GM12878 (cell line): ENCODE data around the gene CDK7. TPM values are rescaled to one million over a fixed set of nuclear protein-coding genes. Genes with fewer than 3 reads are reported as not detected.

Experiments
- ATAC-seq: fragments of 200-7000 bp; cut with Tn5 transposase; 3 replicates; pipeline ENCODE4 v1.9.1; 2020; ENCODE audit warnings: mild to moderate bottlenecking, moderate library complexity
- BruUV-seq: library from RNA; stranded (reverse); fragments of 400-500 nt; replicated peaks from 2 replicates; lab custom pipeline; 2021; lab: Mats Ljungman, UMichigan
- CTCF ChIA-PET: fragments of 300-600 bp; sonication (Branson Sonifier 250); formaldehyde crosslinking; extraction: SDS; loops from one replicate; lab custom pipeline; 2021; ENCODE audit warnings: inconsistent platforms; lab: Yijun Ruan, JAX
- POLR2A ChIA-PET: fragments of 350-600 bp; formaldehyde crosslinking; extraction: SDS; loops from one replicate; lab custom pipeline; 2021; ENCODE audit warnings: inconsistent platforms; lab: Charles Lee
- RAD21 ChIA-PET: fragments of 300-600 bp; sonication (Branson Sonifier 250); formaldehyde crosslinking; loops from one replicate; lab custom pipeline; 2023; ENCODE audit warnings: antibody characterized with exemption; ENCODE audit not compliant: unreplicated experiment; lab: Charles Lee
- SMC1A ChIA-PET: fragments of 300-600 bp; sonication (Branson Sonifier 250); formaldehyde crosslinking; loops from one replicate; lab custom pipeline; 2023; ENCODE audit not compliant: unreplicated experiment, uncharacterized antibody; lab: Charles Lee
- DNase-seq: peaks from one replicate; pipeline ENCODE4 v3.0.0-alpha.2; 2011; ENCODE audit warnings: low read depth, low spot score
- FAIRE-seq: peaks from 3 replicates; lab custom pipeline; 2011; peaks lifted over from hg19 to GRCh38; lab: Jason Lieb, UNC
- H2AFZ ChIP-seq: 2 replicates; pipeline ENCODE4 v1.6.0; 2011; ENCODE audit warnings: low read depth, low read length, control low read depth; ENCODE audit not compliant: control insufficient read depth
- H3K27ac ChIP-seq: 2 replicates; pipeline ENCODE4 v1.5.1; 2011; ENCODE audit warnings: control low read depth; ENCODE audit not compliant: control insufficient read depth, insufficient read depth
- H3K27me3 ChIP-seq, 2 experiments: replicated peaks in 1 of 2; 2 replicates each; pipeline versions ENCODE4 v1.6.0 to v1.6.1; 2011; ENCODE audit warnings: low read length in 1 of 2; ENCODE audit not compliant: control insufficient read depth in 2 of 2, insufficient read depth in 2 of 2
- H3K36me3 ChIP-seq, 2 experiments: 2 replicates each; pipeline ENCODE4 v1.5.1; 2011; ENCODE audit warnings: low read length in 1 of 2; ENCODE audit not compliant: control insufficient read depth in 2 of 2, insufficient read depth in 2 of 2
- H3K4me1 ChIP-seq: 2 replicates; pipeline ENCODE4 v1.6.1; 2011; ENCODE audit warnings: mild to moderate bottlenecking, low read length, moderate library complexity, mixed read lengths; ENCODE audit not compliant: control insufficient read depth, insufficient read depth
- H3K4me2 ChIP-seq: 2 replicates; pipeline ENCODE4 v1.6.0; 2011; ENCODE audit warnings: control low read depth; ENCODE audit not compliant: control insufficient read depth, insufficient read depth
- H3K4me3 ChIP-seq: fragments of 200-600 bp; sonication (generic); 2 replicates; pipeline ENCODE4 v1.5.1; 2016
- H3K79me2 ChIP-seq: 2 replicates; pipeline ENCODE4 v1.6.0; 2011; ENCODE audit warnings: low read length; ENCODE audit not compliant: control insufficient read depth, insufficient read depth
- H3K9ac ChIP-seq: 2 replicates; pipeline ENCODE4 v1.8.0; 2011; ENCODE audit warnings: low read length, control low read depth, mixed read lengths; ENCODE audit not compliant: control insufficient read depth, insufficient read depth
- H3K9me3 ChIP-seq: replicated peaks from 3 replicates; pipeline ENCODE4 v1.5.1; 2011; ENCODE audit warnings: mild to moderate bottlenecking, low read length; ENCODE audit not compliant: control insufficient read depth, insufficient read depth
- H4K20me1 ChIP-seq: 2 replicates; pipeline ENCODE4 v1.6.0; 2011; ENCODE audit not compliant: control insufficient read depth, insufficient read depth
- BACH1 ChIP-seq: fragments of 450-650 bp; IDR thresholded peaks from 2 replicates; pipeline ENCODE4 v1.6.1; 2017; ENCODE audit warnings: mild to moderate bottlenecking, borderline replicate concordance
- CHD2 ChIP-seq: IDR thresholded peaks from 2 replicates; pipeline ENCODE4 v1.6.1; 2011; ENCODE audit warnings: low read depth, low read length, improper control_type of control experiment, borderline replicate concordance
- E2F4 ChIP-seq: IDR thresholded peaks from 2 replicates; pipeline ENCODE4 v1.6.1; 2012; ENCODE audit warnings: low read depth, low read length, improper control_type of control experiment
- EP300 ChIP-seq, 2 experiments: fragments of 150-350 bp in 1 of 2; IDR thresholded peaks; 2 replicates each; pipeline ENCODE4 v1.6.1; 2011 to 2012; ENCODE audit warnings: low read depth in 2 of 2, low read length in 2 of 2, borderline replicate concordance in 1 of 2, improper control_type of control experiment in 1 of 2, inconsistent platforms in 1 of 2; ENCODE audit not compliant: control insufficient read depth in 1 of 2
- ESRRA ChIP-seq: IDR thresholded peaks from 2 replicates; pipeline ENCODE4 v1.6.1; 2012; ENCODE audit warnings: mild to moderate bottlenecking, low read length, improper control_type of control experiment
- GATAD2B ChIP-seq: fragments of 450-650 bp; conservative IDR thresholded peaks from 2 replicates; pipeline ENCODE4 v1.6.1; 2017; ENCODE audit warnings: low read depth, mild to moderate bottlenecking, moderate library complexity
- HDAC2 ChIP-seq: fragments of 200-600 bp; sonication (generic); IDR thresholded peaks from 2 replicates; pipeline ENCODE4 v1.6.1; 2017
- KDM1A ChIP-seq: fragments of 200-600 bp; sonication (generic); IDR thresholded peaks from 2 replicates; pipeline ENCODE4 v1.6.1; 2016; ENCODE audit warnings: borderline replicate concordance
- LARP7 ChIP-seq: fragments of 450-650 bp; IDR thresholded peaks from 2 replicates; pipeline ENCODE4 v1.6.1; 2017; ENCODE audit warnings: mild to moderate bottlenecking
- NFIC ChIP-seq: IDR thresholded peaks from 2 replicates; pipeline ENCODE4 v1.6.1; 2012; ENCODE audit warnings: low read depth, mild to moderate bottlenecking, inconsistent platforms, low read length, moderate library complexity
- SMC3 ChIP-seq: IDR thresholded peaks from 2 replicates; pipeline ENCODE4 v1.6.1; 2011; ENCODE audit warnings: low read length, improper control_type of control experiment, borderline replicate concordance
- SREBF1 ChIP-seq: IDR thresholded peaks from 2 replicates; pipeline ENCODE4 v1.6.1; 2012; ENCODE audit warnings: mild to moderate bottlenecking, low read length
- TAF1 ChIP-seq: IDR thresholded peaks from 2 replicates; pipeline ENCODE4 v1.6.1; 2011; ENCODE audit warnings: mild to moderate bottlenecking, low read depth, low read length, borderline replicate concordance
- TCF7 ChIP-seq: IDR thresholded peaks from 2 replicates; pipeline ENCODE4 v1.6.1; 2014; ENCODE audit warnings: antibody characterized with exemption, borderline replicate concordance
- ZNF622 ChIP-seq: fragments of 450-650 bp; IDR thresholded peaks from 2 replicates; pipeline ENCODE4 v1.6.1; 2017; ENCODE audit warnings: mild to moderate bottlenecking, inconsistent platforms
- ZSCAN29 ChIP-seq: fragments of 450-650 bp; IDR thresholded peaks from 2 replicates; pipeline ENCODE4 v1.6.1; 2017; ENCODE audit warnings: mild to moderate bottlenecking, moderate library complexity
- WGBS: methylation state at CpG from one replicate; pipeline ENCODE4 v1.1.6; 2016; ENCODE audit warnings: low lambda C conversion rate; ENCODE audit not compliant: insufficient replicate concordance, insufficient coverage; ENCODE audit errors: missing lambda C conversion rate; 5-methylcytosine and 5-hydroxymethylcytosine counted together
- in situ Hi-C: fragments of 300-500 bp; cut with MboI; formaldehyde crosslinking; loops from 9 replicates; pipeline ENCODE4 v1.14.3; 2018; ENCODE audit warnings: mixed read lengths
- intact Hi-C: fragments of 100-400 bp; cut with micrococcal nuclease; formaldehyde crosslinking; loops from one replicate; pipeline ENCODE4 v1.14.2; 2022; ENCODE audit not compliant: unreplicated experiment
- polyA plus RNA-seq, 11 experiments: library from polyadenylated mRNA; depleted of rRNA in 4 of 11; unstranded in 6 of 11; stranded (reverse) in 5 of 11; fragments of >200 nt; fragmentation: Nextera tagmentation in 4 of 11; fragmentation: Illumina TruSeq in 1 of 11; extraction: Ambion mirVana in 4 of 11; extraction: Trizol in 1 of 11; gene quantifications; 1 replicate in 1 of 11; 2 replicates in 10 of 11; pipeline versions ENCODE4 v1.2.1 to v1.2.3, GENCODE V29; 2011 to 2016; ENCODE audit warnings: inconsistent platforms in 2 of 11, missing spikeins in 2 of 11, low read depth in 1 of 11
- total RNA-seq, 4 experiments: library from RNA; depleted of rRNA in 3 of 4; stranded (reverse); fragments of >200 nt in 3 of 4; fragmentation: Illumina TruSeq in 1 of 4; extraction: Trizol in 1 of 4; gene quantifications; 2 replicates each; pipeline versions ENCODE4 v1.2.1 to v1.2.3, GENCODE V29; 2013 to 2021
- TF ChIP-seq, protein P1 (sequence below), 3 experiments: IDR thresholded peaks in 2 of 3; conservative IDR thresholded peaks in 1 of 3; 2 replicates each; pipeline ENCODE4 v1.5.1; 2011; ENCODE audit warnings: low read depth in 3 of 3, low read length in 3 of 3, mild to moderate bottlenecking in 3 of 3, control low read depth in 2 of 3, moderate library complexity in 2 of 3, inconsistent platforms in 1 of 3, mixed read lengths in 1 of 3; ENCODE audit not compliant: control insufficient read depth in 2 of 3, insufficient read depth in 1 of 3; ENCODE audit errors: extremely low read depth in 1 of 3
- TF ChIP-seq, protein P2 (sequence below): fragments of 450-650 bp; conservative IDR thresholded peaks from 2 replicates; pipeline ENCODE4 v1.6.1; 2017; ENCODE audit warnings: mild to moderate bottlenecking, moderate library complexity

Gene CDK7
- total and polyA plus RNA-seq, 10 of the 15 experiments (the other 5 are each of a cell fraction or from before 2014, with no cell fraction given): 26.0 to 93.9 (median 43.0) TPM

GRCh38 chr5:69281114-69281513 is 46.4 kb downstream of the CDK7 start (continued):
- no peak for TF ChIP-seq E2F4
- TF ChIP-seq, protein P1, sequence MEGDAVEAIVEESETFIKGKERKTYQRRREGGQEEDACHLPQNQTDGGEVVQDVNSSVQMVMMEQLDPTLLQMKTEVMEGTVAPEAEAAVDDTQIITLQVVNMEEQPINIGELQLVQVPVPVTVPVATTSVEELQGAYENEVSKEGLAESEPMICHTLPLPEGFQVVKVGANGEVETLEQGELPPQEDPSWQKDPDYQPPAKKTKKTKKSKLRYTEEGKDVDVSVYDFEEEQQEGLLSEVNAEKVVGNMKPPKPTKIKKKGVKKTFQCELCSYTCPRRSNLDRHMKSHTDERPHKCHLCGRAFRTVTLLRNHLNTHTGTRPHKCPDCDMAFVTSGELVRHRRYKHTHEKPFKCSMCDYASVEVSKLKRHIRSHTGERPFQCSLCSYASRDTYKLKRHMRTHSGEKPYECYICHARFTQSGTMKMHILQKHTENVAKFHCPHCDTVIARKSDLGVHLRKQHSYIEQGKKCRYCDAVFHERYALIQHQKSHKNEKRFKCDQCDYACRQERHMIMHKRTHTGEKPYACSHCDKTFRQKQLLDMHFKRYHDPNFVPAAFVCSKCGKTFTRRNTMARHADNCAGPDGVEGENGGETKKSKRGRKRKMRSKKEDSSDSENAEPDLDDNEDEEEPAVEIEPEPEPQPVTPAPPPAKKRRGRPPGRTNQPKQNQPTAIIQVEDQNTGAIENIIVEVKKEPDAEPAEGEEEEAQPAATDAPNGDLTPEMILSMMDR (IDR thresholded peaks at IDR 0.05 in 2 of 3, conservative IDR thresholded peaks at IDR 0.05 in 1 of 3; ENCODE audit: control insufficient read depth in 2 of 3, extremely low read depth in 1 of 3, insufficient read depth in 1 of 3, low read depth in 3 of 3, low read length in 3 of 3): no peak
- TF ChIP-seq, all 136 proteins: peak for 0

DNA sequence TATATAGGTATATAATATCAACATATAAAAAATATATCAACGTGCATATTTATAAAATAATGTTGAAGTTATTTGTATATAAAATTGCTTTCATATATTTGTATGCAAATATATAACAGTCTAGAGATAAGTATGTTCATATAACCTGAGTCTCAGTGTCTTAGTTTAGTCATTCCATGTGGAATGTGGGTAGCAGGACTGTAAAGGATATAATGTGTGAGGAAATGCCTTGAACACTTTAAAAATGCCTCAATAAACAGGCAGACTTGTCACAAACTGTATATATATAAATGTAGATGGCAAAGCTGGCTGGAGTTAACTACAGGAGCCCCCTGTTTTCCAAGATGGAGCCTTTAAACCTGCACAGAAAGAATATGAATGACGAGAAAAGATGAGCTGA is 49.5 kb downstream of the CDK7 start:
- Histone ChIP-seq H3K27ac (no peak overlapping the region), H3K79me2 (no peaks in the 10 kb centered on the region), H2AFZ (no peak overlapping the region), H3K9ac (no peak overlapping the region), H3K4me3 (no peak overlapping the region), H3K4me1 (no peaks in the 10 kb centered on the region), H3K27me3 (no peaks in the 10 kb centered on the region), H3K36me3 (peaks cover 0 to 9% of the 10 kb centered on the region in 2 experiments; a peak in 1 of 4 replicates), H3K9me3 (no peaks in the 10 kb centered on the region), H3K4me2 (no peak overlapping the region), H4K20me1 (no peaks in the 10 kb centered on the region)
- CTCF ChIA-PET: no interaction called here
- intact Hi-C loops: no loop called here
- BruUV-seq: no TSS peak
- in situ Hi-C loops: no loop called here
- FAIRE-seq: no peak
- ATAC-seq: no peak
- POLR2A ChIA-PET: no interaction called here
- RAD21 ChIA-PET: no interaction called here
- TF ChIP-seq SREBF1 (no peak), CHD2 (no peak), SMC3 (no peak), ESRRA (no peak), GATAD2B (no peak), LARP7 (no peak), BACH1 (no peak), ZSCAN29 (no peak), HDAC2 (no peak), NFIC (no peak), KDM1A (no peak), TAF1 (no peak), ZNF622 (no peak), EP300 (IDR thresholded peaks at IDR 0.05; ENCODE audit: borderline replicate concordance in 1 of 2, control insufficient read depth in 1 of 2, low read depth in 2 of 2, low read length in 2 of 2) (no peak), TCF7 (no peak)
- TF ChIP-seq, protein P2, sequence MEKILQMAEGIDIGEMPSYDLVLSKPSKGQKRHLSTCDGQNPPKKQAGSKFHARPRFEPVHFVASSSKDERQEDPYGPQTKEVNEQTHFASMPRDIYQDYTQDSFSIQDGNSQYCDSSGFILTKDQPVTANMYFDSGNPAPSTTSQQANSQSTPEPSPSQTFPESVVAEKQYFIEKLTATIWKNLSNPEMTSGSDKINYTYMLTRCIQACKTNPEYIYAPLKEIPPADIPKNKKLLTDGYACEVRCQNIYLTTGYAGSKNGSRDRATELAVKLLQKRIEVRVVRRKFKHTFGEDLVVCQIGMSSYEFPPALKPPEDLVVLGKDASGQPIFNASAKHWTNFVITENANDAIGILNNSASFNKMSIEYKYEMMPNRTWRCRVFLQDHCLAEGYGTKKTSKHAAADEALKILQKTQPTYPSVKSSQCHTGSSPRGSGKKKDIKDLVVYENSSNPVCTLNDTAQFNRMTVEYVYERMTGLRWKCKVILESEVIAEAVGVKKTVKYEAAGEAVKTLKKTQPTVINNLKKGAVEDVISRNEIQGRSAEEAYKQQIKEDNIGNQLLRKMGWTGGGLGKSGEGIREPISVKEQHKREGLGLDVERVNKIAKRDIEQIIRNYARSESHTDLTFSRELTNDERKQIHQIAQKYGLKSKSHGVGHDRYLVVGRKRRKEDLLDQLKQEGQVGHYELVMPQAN: no peak
- no peak for DNase-seq
- SMC1A ChIA-PET: no interaction called here
- WGBS: 95% methylated on average over 2 of the region's 2 CpGs
